Fibroblast of the aortic adventitia (primary cell): ENCODE data around the gene ZNF511. TPM values are rescaled to one million over a fixed set of nuclear protein-coding genes. Genes with fewer than 3 reads are reported as not detected.

Experiments
- DNase-seq: peaks from one replicate; pipeline ENCODE4 v3.0.0-alpha.2; 2010; ENCODE audit warnings: low read depth
- H3K4me3 ChIP-seq: 2 replicates; pipeline ENCODE4 v1.5.1; 2011; ENCODE audit warnings: low read depth, mild to moderate bottlenecking, control low read depth, low read length, moderate library complexity
- total RNA-seq: library from RNA; depleted of rRNA; stranded (reverse); fragments of >200 nt; gene quantifications from 2 replicates; pipeline ENCODE4 v1.2.3, GENCODE V29; 2012; ENCODE audit warnings: low replicate concordance
- TF ChIP-seq, protein P1 (sequence below): IDR thresholded peaks from 2 replicates; pipeline ENCODE4 v1.5.1; 2011; ENCODE audit warnings: mild to moderate bottlenecking, low read length, control low read depth, inconsistent platforms; ENCODE audit not compliant: insufficient read depth

ZNF511 gene
- total RNA-seq, 1 donor = 22.1 TPM

DNA sequence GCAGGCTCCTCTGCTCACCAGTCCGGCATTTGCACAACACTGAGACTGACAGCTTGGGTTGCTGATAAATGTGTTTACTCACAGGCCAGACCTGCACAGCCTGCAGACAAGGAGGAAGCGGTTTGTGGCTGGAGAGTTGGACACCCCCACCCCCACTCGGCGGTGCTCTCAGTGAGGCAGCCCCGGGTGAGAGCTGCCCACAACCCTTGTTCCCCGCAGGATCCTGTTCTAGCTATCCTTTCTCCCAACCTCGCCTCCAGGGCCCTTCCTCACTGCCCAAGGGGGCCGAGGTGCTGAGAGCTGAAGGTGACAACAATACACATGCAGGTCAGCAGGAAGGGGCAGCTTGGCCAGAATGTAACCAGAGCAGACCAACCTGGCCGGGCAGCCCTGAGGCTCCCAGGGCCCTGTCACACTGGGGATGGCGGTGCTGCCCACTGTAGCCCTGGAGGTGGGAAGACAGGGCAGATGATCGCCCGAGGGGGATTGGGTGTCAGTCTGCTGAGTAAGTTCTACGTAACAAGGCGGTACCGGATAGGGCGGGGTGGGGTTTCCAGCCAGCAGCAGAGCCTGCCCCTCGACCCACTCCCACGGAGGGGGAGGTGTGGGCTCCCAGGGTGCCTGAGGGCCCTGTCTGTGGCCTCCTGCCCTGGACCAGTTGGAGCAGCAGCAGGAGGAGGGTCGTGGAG lies 30.0 kb upstream of the ZNF511 start:
- TF ChIP-seq, protein P1, sequence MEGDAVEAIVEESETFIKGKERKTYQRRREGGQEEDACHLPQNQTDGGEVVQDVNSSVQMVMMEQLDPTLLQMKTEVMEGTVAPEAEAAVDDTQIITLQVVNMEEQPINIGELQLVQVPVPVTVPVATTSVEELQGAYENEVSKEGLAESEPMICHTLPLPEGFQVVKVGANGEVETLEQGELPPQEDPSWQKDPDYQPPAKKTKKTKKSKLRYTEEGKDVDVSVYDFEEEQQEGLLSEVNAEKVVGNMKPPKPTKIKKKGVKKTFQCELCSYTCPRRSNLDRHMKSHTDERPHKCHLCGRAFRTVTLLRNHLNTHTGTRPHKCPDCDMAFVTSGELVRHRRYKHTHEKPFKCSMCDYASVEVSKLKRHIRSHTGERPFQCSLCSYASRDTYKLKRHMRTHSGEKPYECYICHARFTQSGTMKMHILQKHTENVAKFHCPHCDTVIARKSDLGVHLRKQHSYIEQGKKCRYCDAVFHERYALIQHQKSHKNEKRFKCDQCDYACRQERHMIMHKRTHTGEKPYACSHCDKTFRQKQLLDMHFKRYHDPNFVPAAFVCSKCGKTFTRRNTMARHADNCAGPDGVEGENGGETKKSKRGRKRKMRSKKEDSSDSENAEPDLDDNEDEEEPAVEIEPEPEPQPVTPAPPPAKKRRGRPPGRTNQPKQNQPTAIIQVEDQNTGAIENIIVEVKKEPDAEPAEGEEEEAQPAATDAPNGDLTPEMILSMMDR = no peak
- H3K4me3 ChIP-seq = no peak overlapping the region
- DNase-seq = no peak

DNA sequence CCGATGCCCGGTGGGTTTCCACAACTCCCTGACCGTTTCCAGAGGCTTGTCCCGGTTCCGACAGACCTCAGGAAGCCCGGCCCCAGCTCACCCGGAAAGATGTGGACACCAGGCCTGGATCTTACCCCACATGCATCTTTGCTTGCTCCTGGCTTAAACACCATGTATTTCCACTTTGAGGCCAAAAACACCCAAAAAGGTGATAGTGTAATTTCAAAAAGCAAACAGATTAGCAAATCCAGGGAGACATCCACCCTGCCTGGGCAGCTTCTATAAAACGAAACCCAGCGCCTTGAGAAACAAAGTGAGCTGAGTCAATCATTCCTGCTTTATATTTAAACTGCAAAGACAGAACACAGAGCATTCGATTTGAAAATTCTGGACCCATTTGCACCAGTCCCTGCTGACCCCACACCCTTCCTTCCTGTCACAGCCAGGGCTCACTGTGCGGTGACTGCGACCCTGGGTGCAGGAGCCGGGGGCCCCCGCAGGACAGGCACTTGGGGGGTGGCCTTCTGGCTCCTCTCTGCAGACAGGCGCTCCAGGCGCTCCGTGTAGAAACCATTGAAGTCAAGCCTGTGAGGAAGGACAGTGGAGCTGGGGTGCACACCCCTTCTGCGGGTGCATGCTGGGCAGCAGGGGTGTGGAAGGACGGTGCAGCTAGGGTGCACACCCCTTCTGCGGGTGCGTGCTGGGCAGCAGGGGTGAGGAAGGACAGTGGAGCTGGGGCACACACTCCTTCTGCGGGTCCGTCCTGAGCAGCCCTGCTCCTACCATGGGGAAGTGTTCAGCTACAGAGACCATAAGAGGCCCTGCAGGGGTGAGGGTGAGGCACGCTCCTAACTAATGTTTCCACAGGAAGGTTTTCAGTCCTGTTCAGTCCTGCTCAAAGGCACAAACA lies 29.1 kb upstream of the ZNF511 start:
- TF ChIP-seq, protein P1 = no peak
- DNase-seq = no peak
- no peak overlapping the region for H3K4me3 ChIP-seq

DNA sequence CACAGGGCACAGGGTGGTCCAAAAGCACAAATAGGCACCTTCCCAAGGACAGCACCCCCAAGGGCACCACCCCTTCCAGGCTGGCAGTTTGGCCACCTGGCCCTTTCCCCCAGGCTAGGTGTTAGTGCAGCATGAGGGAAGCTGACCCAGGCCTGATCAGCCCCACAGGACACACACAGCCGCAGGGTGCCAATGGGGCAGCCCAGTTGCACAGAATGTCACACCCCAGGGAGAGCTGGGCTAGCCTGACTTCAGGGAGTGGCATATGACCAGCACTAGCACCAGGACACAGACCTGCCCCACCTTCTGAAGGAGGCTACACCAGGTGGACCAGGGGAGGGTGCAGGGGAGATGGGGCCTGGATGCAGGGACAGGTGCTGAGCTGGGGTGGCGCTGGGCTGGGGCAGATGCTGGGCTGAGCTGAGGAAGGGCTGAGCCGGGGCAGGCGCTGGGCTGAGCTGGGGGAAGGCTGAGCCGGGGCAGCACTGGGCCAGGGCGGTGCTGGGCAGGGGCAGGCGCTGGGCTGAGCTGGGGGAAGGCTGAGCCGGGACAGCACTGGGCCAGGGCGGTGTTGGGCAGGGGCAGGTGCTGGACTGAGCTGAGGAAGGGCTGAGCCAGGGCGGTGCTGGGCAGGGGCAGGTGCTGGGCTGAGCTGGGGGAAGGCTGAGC lies 28.2 kb upstream of the ZNF511 start:
- TF ChIP-seq, protein P1 = no peak
- no peak for DNase-seq
- no peak overlapping the region for H3K4me3 ChIP-seq

DNA sequence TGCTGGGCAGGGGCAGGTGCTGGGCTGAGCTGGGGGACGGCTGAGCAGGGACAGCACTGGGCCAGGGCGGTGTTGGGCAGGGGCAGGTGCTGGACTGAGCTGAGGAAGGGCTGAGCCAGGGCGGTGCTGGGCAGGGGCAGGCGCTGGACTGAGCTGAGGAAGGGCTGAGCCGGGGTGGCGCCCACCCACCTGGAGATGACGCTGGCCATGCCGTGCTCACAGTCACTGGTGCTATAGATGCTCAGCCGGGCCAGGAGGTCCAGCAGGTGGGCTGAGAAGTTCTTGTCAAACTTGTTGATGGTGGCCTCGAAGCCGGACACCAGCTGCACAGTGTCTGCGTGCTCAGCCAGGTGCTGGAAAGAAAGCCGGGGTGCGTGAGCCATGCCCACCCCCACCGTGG lies 27.6 kb upstream of the ZNF511 start:
- no peak overlapping the region for H3K4me3 ChIP-seq
- TF ChIP-seq, protein P1 = no peak
- DNase-seq = no peak

DNA sequence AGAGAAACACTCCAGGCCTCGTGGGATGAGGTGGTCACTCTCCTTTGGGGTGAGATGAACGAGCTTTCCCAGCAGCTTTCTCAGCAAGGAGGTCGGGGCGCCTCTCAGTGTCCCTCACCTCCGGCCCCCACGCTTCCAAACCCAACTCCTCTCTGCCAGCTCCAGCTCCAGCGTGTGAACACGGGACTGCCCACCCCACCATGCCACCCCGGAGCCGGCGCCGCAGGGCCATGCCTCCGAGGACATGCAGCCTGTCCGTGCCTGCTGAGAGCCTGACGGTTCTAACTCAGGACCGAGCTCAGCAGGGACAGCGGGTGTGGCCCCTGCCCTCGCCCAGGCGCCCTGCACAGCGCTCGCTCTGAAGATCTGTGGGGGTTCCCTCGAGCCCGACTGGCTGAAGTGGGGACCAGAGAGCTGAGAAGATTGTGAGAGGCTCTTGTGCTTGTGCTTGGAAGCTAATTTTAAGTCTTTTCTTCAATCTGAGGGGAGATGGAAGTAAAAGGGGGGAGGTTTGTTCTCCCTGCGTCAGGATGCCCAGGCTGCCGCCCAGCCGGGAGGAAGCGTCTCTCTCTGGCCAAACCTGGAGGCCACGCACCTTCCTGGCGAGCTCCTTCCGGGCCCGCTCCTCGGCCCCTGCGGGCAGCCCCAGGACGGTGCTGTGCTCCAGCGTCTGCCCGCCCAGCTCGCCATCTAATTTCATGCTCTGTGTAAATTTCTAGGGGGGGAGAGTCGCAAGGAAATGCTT lies 26.9 kb upstream of the ZNF511 start:
- TF ChIP-seq, protein P1 = no peak
- no peak for DNase-seq
- no peak overlapping the region for H3K4me3 ChIP-seq

DNA sequence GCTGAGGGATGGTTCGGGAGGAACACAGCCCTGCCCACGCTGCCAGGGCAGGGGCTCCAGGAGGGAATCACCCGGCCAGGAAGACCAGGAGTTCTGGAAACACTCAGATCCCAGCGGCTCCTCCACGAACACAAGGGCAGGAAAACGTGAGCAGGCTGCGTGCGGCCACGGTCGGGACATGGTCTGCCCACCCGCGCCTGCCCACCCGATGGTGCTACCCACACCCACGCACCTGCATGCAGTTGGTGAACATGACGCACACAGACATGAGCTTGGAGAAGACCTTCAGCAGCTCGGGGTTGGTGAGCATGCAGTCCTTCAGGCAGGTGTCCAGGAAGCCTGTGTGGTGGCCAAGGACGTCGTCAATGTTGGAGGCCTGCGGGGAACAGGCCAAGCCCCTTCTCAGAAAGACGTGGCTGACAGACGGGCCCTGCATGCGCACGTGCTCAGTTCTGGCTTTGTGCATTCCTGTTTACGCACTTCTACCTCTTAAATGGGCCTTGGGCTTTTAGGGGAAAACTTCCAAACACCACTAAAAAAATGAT lies 25.8 kb upstream of the ZNF511 start:
- H3K4me3 ChIP-seq = no peak overlapping the region
- DNase-seq = no peak
- TF ChIP-seq, protein P1 = no peak
